Loucy (cell line): ENCODE results near the gene HES3.

Source experiments
- EZH2phosphoT487 ChIP-seq: fragments of 200-600 bp; IDR thresholded peaks from 2 replicates; pipeline ENCODE4 v1.6.1; 2018; ENCODE audit warnings: antibody characterized with exemption, mild to moderate bottlenecking, moderate library complexity, borderline replicate concordance
- TF ChIP-seq, protein P1 (sequence below): fragments of 200-600 bp; sonication (generic); conservative IDR thresholded peaks from 2 replicates; pipeline ENCODE4 v1.5.1; 2014; ENCODE audit warnings: mild to moderate bottlenecking, antibody characterized with exemption, low read length

DNA sequence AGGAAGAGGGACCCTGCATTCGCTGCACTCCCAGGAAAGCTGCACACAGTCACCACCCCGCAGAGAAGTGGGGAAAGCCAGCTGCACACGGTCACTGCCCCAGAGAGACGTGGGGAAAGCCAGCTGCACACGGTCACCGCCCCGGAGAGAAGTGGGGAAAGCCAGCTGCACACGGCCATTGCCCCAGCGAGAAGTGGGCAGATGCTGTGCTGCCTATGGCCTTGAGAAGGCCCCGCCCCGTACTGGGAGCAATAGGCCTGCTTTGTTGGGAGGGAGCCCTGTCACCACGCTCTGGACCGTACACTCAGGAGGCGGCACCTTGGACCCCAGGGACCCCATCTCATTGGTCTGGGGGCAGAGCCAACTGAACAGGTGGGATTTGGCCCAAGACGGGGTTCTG, 21.2 kb downstream of the HES3 start:
- TF ChIP-seq, protein P1, sequence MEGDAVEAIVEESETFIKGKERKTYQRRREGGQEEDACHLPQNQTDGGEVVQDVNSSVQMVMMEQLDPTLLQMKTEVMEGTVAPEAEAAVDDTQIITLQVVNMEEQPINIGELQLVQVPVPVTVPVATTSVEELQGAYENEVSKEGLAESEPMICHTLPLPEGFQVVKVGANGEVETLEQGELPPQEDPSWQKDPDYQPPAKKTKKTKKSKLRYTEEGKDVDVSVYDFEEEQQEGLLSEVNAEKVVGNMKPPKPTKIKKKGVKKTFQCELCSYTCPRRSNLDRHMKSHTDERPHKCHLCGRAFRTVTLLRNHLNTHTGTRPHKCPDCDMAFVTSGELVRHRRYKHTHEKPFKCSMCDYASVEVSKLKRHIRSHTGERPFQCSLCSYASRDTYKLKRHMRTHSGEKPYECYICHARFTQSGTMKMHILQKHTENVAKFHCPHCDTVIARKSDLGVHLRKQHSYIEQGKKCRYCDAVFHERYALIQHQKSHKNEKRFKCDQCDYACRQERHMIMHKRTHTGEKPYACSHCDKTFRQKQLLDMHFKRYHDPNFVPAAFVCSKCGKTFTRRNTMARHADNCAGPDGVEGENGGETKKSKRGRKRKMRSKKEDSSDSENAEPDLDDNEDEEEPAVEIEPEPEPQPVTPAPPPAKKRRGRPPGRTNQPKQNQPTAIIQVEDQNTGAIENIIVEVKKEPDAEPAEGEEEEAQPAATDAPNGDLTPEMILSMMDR: no peak
- no peak for TF ChIP-seq EZH2phosphoT487
